Activated B cell treated with CpG ODN at 0.5 μM for 24 hours (primary cell): ENCODE measurements around the gene SLC12A5. TPM values are rescaled to one million over a fixed set of nuclear protein-coding genes. Genes with fewer than 3 reads are reported as not detected.
A peak's percentile ranks its signal among the peaks of the same experiment; 100 is the strongest.
"Not testable (repeated sequence)": the region's sequence is repeated elsewhere in the genome, so short reads cannot be mapped to it uniquely, and the experiment has no call there.

Source experiments
- ATAC-seq: fragments of 200-7000 bp; cut with Tn5 transposase; one replicate; pipeline ENCODE4 v1.10.0; 2021; ENCODE audit warnings: low read depth, mild to moderate bottlenecking, moderate library complexity
- CTCF ChIA-PET: fragments of 350-600 bp; sonication (Branson Sonifier 250); formaldehyde crosslinking; loops from one replicate; lab custom pipeline; 2021; ENCODE audit warnings: antibody characterized with exemption; lab: Charles Lee
- POLR2A ChIA-PET: fragments of 350-600 bp; sonication (Branson Sonifier 250); formaldehyde crosslinking; loops from one replicate; lab custom pipeline; 2021; ENCODE audit warnings: antibody characterized with exemption; lab: Charles Lee
- DNase-seq: peaks from one replicate; pipeline ENCODE4 v3.0.0; 2022
- H3K27ac Mint-ChIP-seq: one replicate; pipeline ENCODE4 v1.8.0; 2020; ENCODE audit warnings: mixed read lengths
- H3K27me3 Mint-ChIP-seq: one replicate; pipeline ENCODE4 v1.8.0; 2021; ENCODE audit warnings: mixed read lengths
- H3K36me3 Mint-ChIP-seq: one replicate; pipeline ENCODE4 v1.8.0; 2021; ENCODE audit warnings: low read depth, mixed read lengths
- H3K4me1 Mint-ChIP-seq: one replicate; pipeline ENCODE4 v1.8.0; 2021; ENCODE audit warnings: mixed read lengths
- H3K4me3 Mint-ChIP-seq: one replicate; pipeline ENCODE4 v1.8.0; 2020; ENCODE audit warnings: mild to moderate bottlenecking, mixed read lengths
- H3K9me3 Mint-ChIP-seq: one replicate; pipeline ENCODE4 v1.8.0; 2020; ENCODE audit warnings: mixed read lengths
- CTCF ChIP-seq: fragments of 200-600 bp; IDR thresholded peaks from one replicate; pipeline ENCODE4 v1.8.0; 2022; ENCODE audit warnings: antibody characterized with exemption, mild to moderate bottlenecking
- intact Hi-C: fragments of 100-400 bp; cut with micrococcal nuclease; formaldehyde crosslinking; loops from one replicate; pipeline ENCODE4 v1.15.1; 2024
- total RNA-seq: library from RNA; stranded (reverse); gene quantifications from 2 replicates; pipeline ENCODE4 v1.2.3, GENCODE V29; 2022

Gene SLC12A5
- total RNA-seq, 1 donor from 2014 or later: not detected

GRCh38 chr20:45987108-45987780 lies 41.8 kb upstream of the SLC12A5 start:
- intact Hi-C loops: loop anchor here (1.0 kb wide), 3 partner anchors 26 to 187 kb away; no protein-coding TSS in a partner anchor
- peak; percentile 70 for DNase-seq
- no peak overlapping the region for H3K27ac Mint-ChIP-seq
- no peak overlapping the region for H3K4me3 Mint-ChIP-seq
- ChIA-PET POLR2A (interaction anchor here (0.8 to 1.0 kb wide), 5 partner anchors 15 to 143 kb away, joined by 3 to 8 read pairs (median 3); partner anchors contain the start of gene ZNF335), CTCF (interaction anchor here (0.6 to 4.2 kb wide), 24 partner anchors 9 to 694 kb away, joined by 3 to 54 read pairs (median 4); partner anchors contain the start of genes MMP9, UBE2C and ZNF335)
- H3K9me3 Mint-ChIP-seq: no peaks in the 10 kb centered on the region
- TF ChIP-seq CTCF: no peak
- peaks cover 5% of the 10 kb centered on the region for H3K4me1 Mint-ChIP-seq
- peak; percentile 97 for ATAC-seq
- peaks cover 13% of the 10 kb centered on the region for H3K27me3 Mint-ChIP-seq
- no peaks in the 10 kb centered on the region for H3K36me3 Mint-ChIP-seq

- CTCF ChIA-PET: interaction anchor here (2.7 to 4.2 kb wide), 3 partner anchors 11 to 24 kb away, joined by 13 to 54 read pairs (median 23); no protein-coding TSS in a partner anchor
- H3K4me3 Mint-ChIP-seq: not testable (repeated sequence)
- POLR2A ChIA-PET: interaction anchor here (0.7 kb wide), 1 partner anchor 141 kb away, joined by 5 read pairs; no protein-coding TSS in a partner anchor
These were observed 40.2 kb upstream of the SLC12A5 start for GRCh38 chr20:45988830-45989229.

GRCh38 chr20:45991616-45992015 lies 37.4 kb upstream of the SLC12A5 start:
- intact Hi-C loops: no loop called here

More at GRCh38 chr20:45988830-45989229, 40.2 kb upstream of the SLC12A5 start:
- ATAC-seq, H3K27me3 Mint-ChIP-seq, H3K9me3 Mint-ChIP-seq, DNase-seq, H3K36me3 Mint-ChIP-seq, intact Hi-C loops, H3K27ac Mint-ChIP-seq: not testable (repeated sequence)
- peaks cover 14% of the 10 kb centered on the region for H3K4me1 Mint-ChIP-seq

GRCh38 chr20:45993197-45993951 lies 35.6 kb upstream of the SLC12A5 start:
- Mint-ChIP-seq H3K36me3 (no peaks in the 10 kb centered on the region), H3K4me3 (no peak overlapping the region), H3K4me1 (peaks cover 20% of the 10 kb centered on the region), H3K9me3 (no peaks in the 10 kb centered on the region), H3K27me3 (peaks cover 17% of the 10 kb centered on the region), H3K27ac (no peak overlapping the region)
- peak; percentile 50 for ATAC-seq
- intact Hi-C loops: no loop called here
- ChIA-PET CTCF (no interaction called here), POLR2A (no interaction called here)
- no peak for DNase-seq
- no peak for TF ChIP-seq CTCF

More at GRCh38 chr20:45991616-45992015, 37.4 kb upstream of the SLC12A5 start:
- H3K27me3 Mint-ChIP-seq: peaks cover 13% of the 10 kb centered on the region
- no peak overlapping the region for H3K27ac Mint-ChIP-seq
- DNase-seq (no peak), ATAC-seq (no peak)
- POLR2A ChIA-PET: interaction anchor here (0.6 kb wide), 1 partner anchor 105 kb away, joined by 3 read pairs; no protein-coding TSS in a partner anchor
- no peak for TF ChIP-seq CTCF
- H3K36me3 Mint-ChIP-seq: no peaks in the 10 kb centered on the region
- CTCF ChIA-PET: no interaction called here
- H3K9me3 Mint-ChIP-seq: no peaks in the 10 kb centered on the region
- peaks cover 14% of the 10 kb centered on the region for H3K4me1 Mint-ChIP-seq
- H3K4me3 Mint-ChIP-seq: no peak overlapping the region

GRCh38 chr20:45994761-45995493 lies 34.1 kb upstream of the SLC12A5 start:
- no peak for ATAC-seq
- CTCF ChIA-PET: no interaction called here
- POLR2A ChIA-PET: no interaction called here

GRCh38 chr20:45995495-45996097 lies 33.4 kb upstream of the SLC12A5 start:
- POLR2A ChIA-PET, intact Hi-C loops, H3K9me3 Mint-ChIP-seq, H3K36me3 Mint-ChIP-seq, ATAC-seq, DNase-seq, CTCF ChIA-PET, H3K27ac Mint-ChIP-seq, H3K4me3 Mint-ChIP-seq: not testable (repeated sequence)
- Mint-ChIP-seq H3K27me3 (peaks cover 13% of the 10 kb centered on the region), H3K4me1 (peaks cover 37% of the 10 kb centered on the region)

More at GRCh38 chr20:45994761-45995493, 34.1 kb upstream of the SLC12A5 start:
- Mint-ChIP-seq H3K4me1 (peaks cover 30% of the 10 kb centered on the region), H3K27ac (no peak overlapping the region), H3K9me3 (no peaks in the 10 kb centered on the region), H3K4me3 (no peak overlapping the region), H3K36me3 (no peaks in the 10 kb centered on the region), H3K27me3 (peaks cover 13% of the 10 kb centered on the region)
- no peak for TF ChIP-seq CTCF
- intact Hi-C loops: no loop called here
- no peak for DNase-seq
